GM12878 (cell line): ENCODE data around the gene HK3. TPM values are rescaled to one million over a fixed set of nuclear protein-coding genes. Genes with fewer than 3 reads are reported as not detected.

Source experiments
- ATAC-seq: fragments of 200-7000 bp; cut with Tn5 transposase; 3 replicates; pipeline ENCODE4 v1.9.1; 2020; ENCODE audit warnings: mild to moderate bottlenecking, moderate library complexity
- BruUV-seq: library from RNA; stranded (reverse); fragments of 400-500 nt; replicated peaks from 2 replicates; lab custom pipeline; 2021; lab: Mats Ljungman, UMichigan
- CTCF ChIA-PET: fragments of 300-600 bp; sonication (Branson Sonifier 250); formaldehyde crosslinking; extraction: SDS; loops from one replicate; lab custom pipeline; 2021; ENCODE audit warnings: inconsistent platforms; lab: Yijun Ruan, JAX
- POLR2A ChIA-PET: fragments of 350-600 bp; formaldehyde crosslinking; extraction: SDS; loops from one replicate; lab custom pipeline; 2021; ENCODE audit warnings: inconsistent platforms; lab: Charles Lee
- RAD21 ChIA-PET: fragments of 300-600 bp; sonication (Branson Sonifier 250); formaldehyde crosslinking; loops from one replicate; lab custom pipeline; 2023; ENCODE audit warnings: antibody characterized with exemption; ENCODE audit not compliant: unreplicated experiment; lab: Charles Lee
- SMC1A ChIA-PET: fragments of 300-600 bp; sonication (Branson Sonifier 250); formaldehyde crosslinking; loops from one replicate; lab custom pipeline; 2023; ENCODE audit not compliant: unreplicated experiment, uncharacterized antibody; lab: Charles Lee
- DNase-seq: peaks from one replicate; pipeline ENCODE4 v3.0.0-alpha.2; 2011; ENCODE audit warnings: low read depth, low spot score
- FAIRE-seq: peaks from 3 replicates; lab custom pipeline; 2011; peaks lifted over from hg19 to GRCh38; lab: Jason Lieb, UNC
- H2AFZ ChIP-seq: 2 replicates; pipeline ENCODE4 v1.6.0; 2011; ENCODE audit warnings: low read depth, low read length, control low read depth; ENCODE audit not compliant: control insufficient read depth
- H3K27ac ChIP-seq: 2 replicates; pipeline ENCODE4 v1.5.1; 2011; ENCODE audit warnings: control low read depth; ENCODE audit not compliant: control insufficient read depth, insufficient read depth
- H3K27me3 ChIP-seq, 2 experiments: replicated peaks in 1 of 2; 2 replicates each; pipeline versions ENCODE4 v1.6.0 to v1.6.1; 2011; ENCODE audit warnings: low read length in 1 of 2; ENCODE audit not compliant: control insufficient read depth in 2 of 2, insufficient read depth in 2 of 2
- H3K36me3 ChIP-seq, 2 experiments: 2 replicates each; pipeline ENCODE4 v1.5.1; 2011; ENCODE audit warnings: low read length in 1 of 2; ENCODE audit not compliant: control insufficient read depth in 2 of 2, insufficient read depth in 2 of 2
- H3K4me1 ChIP-seq: 2 replicates; pipeline ENCODE4 v1.6.1; 2011; ENCODE audit warnings: mild to moderate bottlenecking, low read length, moderate library complexity, mixed read lengths; ENCODE audit not compliant: control insufficient read depth, insufficient read depth
- H3K4me2 ChIP-seq: 2 replicates; pipeline ENCODE4 v1.6.0; 2011; ENCODE audit warnings: control low read depth; ENCODE audit not compliant: control insufficient read depth, insufficient read depth
- H3K4me3 ChIP-seq: fragments of 200-600 bp; sonication (generic); 2 replicates; pipeline ENCODE4 v1.5.1; 2016
- H3K79me2 ChIP-seq: 2 replicates; pipeline ENCODE4 v1.6.0; 2011; ENCODE audit warnings: low read length; ENCODE audit not compliant: control insufficient read depth, insufficient read depth
- H3K9ac ChIP-seq: 2 replicates; pipeline ENCODE4 v1.8.0; 2011; ENCODE audit warnings: low read length, control low read depth, mixed read lengths; ENCODE audit not compliant: control insufficient read depth, insufficient read depth
- H3K9me3 ChIP-seq: replicated peaks from 3 replicates; pipeline ENCODE4 v1.5.1; 2011; ENCODE audit warnings: mild to moderate bottlenecking, low read length; ENCODE audit not compliant: control insufficient read depth, insufficient read depth
- H4K20me1 ChIP-seq: 2 replicates; pipeline ENCODE4 v1.6.0; 2011; ENCODE audit not compliant: control insufficient read depth, insufficient read depth
- ATF7 ChIP-seq: fragments of 450-650 bp; IDR thresholded peaks from 2 replicates; pipeline ENCODE4 v1.6.1; 2016; ENCODE audit warnings: low read depth, mild to moderate bottlenecking
- HDGF ChIP-seq: fragments of 450-650 bp; IDR thresholded peaks from 2 replicates; pipeline ENCODE4 v1.6.1; 2016; ENCODE audit warnings: antibody characterized with exemption
- IKZF1 ChIP-seq: fragments of 450-650 bp; conservative IDR thresholded peaks from 2 replicates; pipeline ENCODE4 v1.6.1; 2017; ENCODE audit warnings: antibody characterized with exemption, mild to moderate bottlenecking
- IKZF2 ChIP-seq, 2 experiments: fragments of 450-650 bp; IDR thresholded peaks; 2 replicates each; pipeline ENCODE4 v1.6.1; 2017; ENCODE audit warnings: mild to moderate bottlenecking in 2 of 2, moderate library complexity in 2 of 2
- MTA2 ChIP-seq: fragments of 450-650 bp; IDR thresholded peaks from 2 replicates; pipeline ENCODE4 v1.6.1; 2016; ENCODE audit warnings: low read depth, mild to moderate bottlenecking, moderate library complexity
- MTA3 ChIP-seq: IDR thresholded peaks from 2 replicates; pipeline ENCODE4 v1.6.1; 2012; ENCODE audit warnings: low read length, inconsistent platforms, borderline replicate concordance
- NFYB ChIP-seq: IDR thresholded peaks from 2 replicates; pipeline ENCODE4 v1.6.1; 2011; ENCODE audit warnings: low read depth, mild to moderate bottlenecking, low read length, improper control_type of control experiment, moderate library complexity; ENCODE audit not compliant: insufficient read depth
- NR2C1 ChIP-seq: fragments of 450-650 bp; IDR thresholded peaks from 2 replicates; pipeline ENCODE4 v1.6.1; 2017; ENCODE audit warnings: antibody characterized with exemption, mild to moderate bottlenecking, moderate library complexity
- SIX5 ChIP-seq: IDR thresholded peaks from 2 replicates; pipeline ENCODE4 v1.6.1; 2011; ENCODE audit warnings: mild to moderate bottlenecking, low read depth, low read length, moderate library complexity; ENCODE audit not compliant: severe bottlenecking
- STAT3 ChIP-seq: IDR thresholded peaks from 2 replicates; pipeline ENCODE4 v1.6.1; 2011; ENCODE audit warnings: low read depth, low read length, improper control_type of control experiment
- SUPT20H ChIP-seq: IDR thresholded peaks from 2 replicates; pipeline ENCODE4 v1.6.1; 2011; ENCODE audit warnings: low read depth, mild to moderate bottlenecking, low read length, moderate library complexity, borderline replicate concordance; ENCODE audit not compliant: control insufficient read depth
- WRNIP1 ChIP-seq: IDR thresholded peaks from 2 replicates; pipeline ENCODE4 v1.6.1; 2011; ENCODE audit warnings: low read depth, low read length, improper control_type of control experiment, borderline replicate concordance
- WGBS: methylation state at CpG from one replicate; pipeline ENCODE4 v1.1.6; 2016; ENCODE audit warnings: low lambda C conversion rate; ENCODE audit not compliant: insufficient replicate concordance, insufficient coverage; ENCODE audit errors: missing lambda C conversion rate; 5-methylcytosine and 5-hydroxymethylcytosine counted together
- in situ Hi-C: fragments of 300-500 bp; cut with MboI; formaldehyde crosslinking; loops from 9 replicates; pipeline ENCODE4 v1.14.3; 2018; ENCODE audit warnings: mixed read lengths
- intact Hi-C: fragments of 100-400 bp; cut with micrococcal nuclease; formaldehyde crosslinking; loops from one replicate; pipeline ENCODE4 v1.14.2; 2022; ENCODE audit not compliant: unreplicated experiment
- polyA plus RNA-seq, 11 experiments: library from polyadenylated mRNA; depleted of rRNA in 4 of 11; unstranded in 6 of 11; stranded (reverse) in 5 of 11; fragments of >200 nt; fragmentation: Nextera tagmentation in 4 of 11; fragmentation: Illumina TruSeq in 1 of 11; extraction: Ambion mirVana in 4 of 11; extraction: Trizol in 1 of 11; gene quantifications; 1 replicate in 1 of 11; 2 replicates in 10 of 11; pipeline versions ENCODE4 v1.2.1 to v1.2.3, GENCODE V29; 2011 to 2016; ENCODE audit warnings: inconsistent platforms in 2 of 11, missing spikeins in 2 of 11, low read depth in 1 of 11
- total RNA-seq, 4 experiments: library from RNA; depleted of rRNA in 3 of 4; stranded (reverse); fragments of >200 nt in 3 of 4; fragmentation: Illumina TruSeq in 1 of 4; extraction: Trizol in 1 of 4; gene quantifications; 2 replicates each; pipeline versions ENCODE4 v1.2.1 to v1.2.3, GENCODE V29; 2013 to 2021

The HK3 gene
- total and polyA plus RNA-seq, 10 of the 15 experiments (the other 5 are each of a cell fraction or from before 2014, with no cell fraction given): 0.13 to 1.3 (median 0.26) TPM; not detected in 4

GRCh38 chr5:176895831-176896230, 3.3 kb downstream of the HK3 start:
- Histone ChIP-seq H3K4me3 (no peak overlapping the region), H3K79me2 (no peaks in the 10 kb centered on the region), H2AFZ (no peak overlapping the region), H4K20me1 (no peaks in the 10 kb centered on the region), H3K27ac (no peak overlapping the region), H3K36me3 (no peaks in the 10 kb centered on the region), H3K9me3 (no peaks in the 10 kb centered on the region), H3K9ac (no peak overlapping the region), H3K4me2 (no peak overlapping the region), H3K4me1 (no peaks in the 10 kb centered on the region), H3K27me3 (no peaks in the 10 kb centered on the region; a peak in 2 of 4 replicates)
- no TSS peak for BruUV-seq
- 53% methylated on average over 4 of the region's 4 CpGs for WGBS
- ChIA-PET RAD21 (no interaction called here), CTCF (no interaction called here), SMC1A (no interaction called here), POLR2A (no interaction called here)
- ATAC-seq: no peak
- in situ Hi-C loops: no loop called here
- TF ChIP-seq SUPT20H (no peak), HDGF (no peak), NR2C1 (no peak), ATF7 (no peak), NFYB (no peak), STAT3 (no peak), WRNIP1 (no peak), SIX5 (no peak), MTA2 (no peak)
- intact Hi-C loops: no loop called here
- no peak for FAIRE-seq
- DNase-seq: no peak

GRCh38 chr5:176894298-176894697, 4.8 kb downstream of the HK3 start:
- no peaks in the 10 kb centered on the region for H3K79me2 ChIP-seq
- no peak overlapping the region for H3K4me3 ChIP-seq
- intact Hi-C loops: no loop called here
- H3K4me2 ChIP-seq: no peak overlapping the region
- ChIA-PET RAD21 (no interaction called here), POLR2A (no interaction called here), SMC1A (no interaction called here), CTCF (no interaction called here)
- in situ Hi-C loops: no loop called here
- no peaks in the 10 kb centered on the region for H3K9me3 ChIP-seq
- H3K27me3 ChIP-seq: no peaks in the 10 kb centered on the region; a peak in 2 of 4 replicates
- no peak overlapping the region for H3K9ac ChIP-seq
- no peaks in the 10 kb centered on the region for H3K4me1 ChIP-seq
- ATAC-seq: no peak
- H2AFZ ChIP-seq: no peak overlapping the region
- H3K36me3 ChIP-seq: no peaks in the 10 kb centered on the region
- no peaks in the 10 kb centered on the region for H4K20me1 ChIP-seq
- BruUV-seq: no TSS peak
- H3K27ac ChIP-seq: no peak overlapping the region
- no peak for DNase-seq
- TF ChIP-seq MTA3 (no peak), WRNIP1 (no peak), IKZF1 (no peak), IKZF2 (IDR thresholded peaks at IDR 0.05) (no peak)
- FAIRE-seq: no peak
- 58% methylated on average over 6 of the region's 6 CpGs for WGBS
